Lower leg skin (tissue), 4 donors: ENCODE measurements around the gene PLCXD1. TPM values are rescaled to one million over a fixed set of nuclear protein-coding genes. Genes with fewer than 3 reads are reported as not detected.
"Not testable (repeated sequence)": the region's sequence is repeated elsewhere in the genome, so short reads cannot be mapped to it uniquely, and the experiment has no call there.

ENCODE experiments used
- DNase-seq, 2 donors: peaks; one replicate each; pipeline ENCODE4 v3.0.0-alpha.2; 2019; ENCODE audit warnings: low spot score in 2 of 2
- H3K4me3 ChIP-seq: fragments of 200-600 bp; sonication (generic); 2 replicates; pipeline ENCODE4 v1.5.1; 2017; ENCODE audit warnings: mild to moderate bottlenecking, low read depth; ENCODE audit not compliant: poor library complexity, severe bottlenecking
- POLR2A ChIP-seq, 2 donors: fragments of 450-650 bp; IDR thresholded peaks; one replicate each; pipeline ENCODE4 v1.6.1; 2016 to 2017; ENCODE audit warnings: antibody characterized with exemption in 2 of 2, mild to moderate bottlenecking in 1 of 2, moderate library complexity in 1 of 2
- WGBS, 2 donors: methylation state at CpG; one replicate each; pipeline ENCODE4 v1.1.5; 2018; 5-methylcytosine and 5-hydroxymethylcytosine counted together
- intact Hi-C: fragments of 100-400 bp; cut with DNase I; formaldehyde crosslinking; loops from one replicate; pipeline ENCODE4 v1.15.0; 2023; ENCODE audit warnings: low total_unique reads
- total RNA-seq, 4 donors: library from RNA; depleted of rRNA; stranded (reverse); fragments of >200 nt; gene quantifications; one replicate each; pipeline ENCODE4 v1.1.0, GENCODE V29; 2016
- TF ChIP-seq, protein P1 (sequence below), 3 donors: fragments of 450-650 bp; IDR thresholded peaks; one replicate each; pipeline ENCODE4 v1.5.1; 2016; ENCODE audit warnings: antibody characterized with exemption in 3 of 3, mild to moderate bottlenecking in 3 of 3, moderate library complexity in 2 of 3

PLCXD1 gene
- total RNA-seq, 4 donors from 2014 or later = 64.1 to 111 (median 71.9) TPM

DNA sequence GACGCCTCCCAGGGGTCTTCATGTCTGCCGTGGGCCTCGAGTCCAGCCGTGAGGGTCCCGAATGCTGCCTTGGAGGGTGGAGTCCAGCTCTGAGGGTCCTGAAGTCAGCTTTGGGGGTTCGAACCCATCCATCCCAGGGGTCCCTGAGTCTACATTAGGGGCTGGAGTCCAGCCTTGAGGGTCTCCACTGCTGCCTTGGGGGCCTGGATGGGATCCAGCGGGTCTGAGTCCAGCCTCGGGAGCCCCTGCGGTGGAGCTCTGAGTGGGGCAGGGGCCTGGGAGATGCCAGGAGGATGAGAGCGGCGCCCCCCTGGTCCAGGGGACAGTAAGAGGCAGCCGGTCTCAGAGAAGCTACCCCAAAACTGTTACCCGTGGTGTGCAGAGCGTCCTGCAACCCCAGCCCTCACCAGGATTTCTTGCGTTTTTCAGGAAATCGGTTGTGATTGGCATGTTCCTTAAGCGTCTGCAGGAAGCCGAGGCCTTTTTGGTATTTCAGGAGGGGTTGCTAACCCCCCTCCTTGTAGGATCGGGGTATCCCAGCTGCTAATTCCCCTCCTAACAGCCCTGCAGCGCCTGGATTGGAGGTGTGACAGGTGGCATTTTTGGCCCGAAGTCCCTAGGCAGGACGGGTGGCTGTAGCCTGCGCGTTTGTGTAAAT is 39.1 kb downstream of the PLCXD1 start:
- H3K4me3 ChIP-seq = peak overlapping the region; percentile 92
- intact Hi-C loops = no loop called here
- DNase-seq = peak in 1 of 2 donors; percentile 89
- 5 to 7% methylated on average over 19 to 22 of the region's 24 CpGs for WGBS, 2 donors
- no peak for TF ChIP-seq POLR2A (IDR thresholded peaks at IDR 0.05)
- TF ChIP-seq, protein P1, sequence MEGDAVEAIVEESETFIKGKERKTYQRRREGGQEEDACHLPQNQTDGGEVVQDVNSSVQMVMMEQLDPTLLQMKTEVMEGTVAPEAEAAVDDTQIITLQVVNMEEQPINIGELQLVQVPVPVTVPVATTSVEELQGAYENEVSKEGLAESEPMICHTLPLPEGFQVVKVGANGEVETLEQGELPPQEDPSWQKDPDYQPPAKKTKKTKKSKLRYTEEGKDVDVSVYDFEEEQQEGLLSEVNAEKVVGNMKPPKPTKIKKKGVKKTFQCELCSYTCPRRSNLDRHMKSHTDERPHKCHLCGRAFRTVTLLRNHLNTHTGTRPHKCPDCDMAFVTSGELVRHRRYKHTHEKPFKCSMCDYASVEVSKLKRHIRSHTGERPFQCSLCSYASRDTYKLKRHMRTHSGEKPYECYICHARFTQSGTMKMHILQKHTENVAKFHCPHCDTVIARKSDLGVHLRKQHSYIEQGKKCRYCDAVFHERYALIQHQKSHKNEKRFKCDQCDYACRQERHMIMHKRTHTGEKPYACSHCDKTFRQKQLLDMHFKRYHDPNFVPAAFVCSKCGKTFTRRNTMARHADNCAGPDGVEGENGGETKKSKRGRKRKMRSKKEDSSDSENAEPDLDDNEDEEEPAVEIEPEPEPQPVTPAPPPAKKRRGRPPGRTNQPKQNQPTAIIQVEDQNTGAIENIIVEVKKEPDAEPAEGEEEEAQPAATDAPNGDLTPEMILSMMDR (IDR thresholded peaks at IDR 0.05) = no peak

GRCh38 chrX:323721-324628 is 42.8 kb downstream of the PLCXD1 start:
- 41 to 67% methylated on average over 35 to 36 of the region's 38 CpGs for WGBS, 2 donors
- no peak overlapping the region for H3K4me3 ChIP-seq
- intact Hi-C loops = no loop called here
- TF ChIP-seq, protein P1 (IDR thresholded peaks at IDR 0.05) = no peak
- TF ChIP-seq POLR2A (IDR thresholded peaks at IDR 0.05) = no peak
- no peak for DNase-seq

GRCh38 chrX:324664-325063 is 43.5 kb downstream of the PLCXD1 start:
- 72 to 82% methylated on average over 14 of the region's 14 CpGs for WGBS, 2 donors
- intact Hi-C loops, H3K4me3 ChIP-seq, DNase-seq: not testable (repeated sequence)

DNA sequence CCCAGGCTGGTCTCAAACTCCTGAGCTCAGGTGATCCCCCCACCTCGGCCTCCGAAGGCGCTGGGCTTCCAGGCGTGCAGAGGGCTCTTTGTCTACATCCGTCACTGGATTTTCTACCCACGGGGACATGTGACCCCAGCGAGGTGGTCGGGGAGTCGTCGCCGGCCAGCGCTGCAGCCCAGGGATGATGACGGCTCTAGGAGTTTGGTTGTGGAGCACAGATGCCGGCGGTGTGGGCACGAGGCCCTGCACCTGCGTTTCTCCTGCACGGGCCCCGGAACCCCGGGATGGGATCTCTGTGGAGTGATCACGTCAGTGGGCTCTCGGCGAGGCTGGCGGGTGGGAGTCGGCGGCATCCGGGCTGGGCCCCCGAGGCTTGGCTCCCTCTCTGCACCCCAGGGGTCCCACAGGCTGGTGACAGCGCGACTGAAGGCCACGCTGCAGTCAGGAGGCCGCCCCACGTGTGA is 46.5 kb downstream of the PLCXD1 start:
- DNase-seq = no peak
- intact Hi-C loops = no loop called here
- H3K4me3 ChIP-seq = no peak overlapping the region
- WGBS, 2 donors = 85 to 86% methylated on average over 22 to 30 of the region's 33 CpGs
- TF ChIP-seq, protein P1 (IDR thresholded peaks at IDR 0.05) = no peak
- TF ChIP-seq POLR2A (IDR thresholded peaks at IDR 0.05) = no peak

DNA sequence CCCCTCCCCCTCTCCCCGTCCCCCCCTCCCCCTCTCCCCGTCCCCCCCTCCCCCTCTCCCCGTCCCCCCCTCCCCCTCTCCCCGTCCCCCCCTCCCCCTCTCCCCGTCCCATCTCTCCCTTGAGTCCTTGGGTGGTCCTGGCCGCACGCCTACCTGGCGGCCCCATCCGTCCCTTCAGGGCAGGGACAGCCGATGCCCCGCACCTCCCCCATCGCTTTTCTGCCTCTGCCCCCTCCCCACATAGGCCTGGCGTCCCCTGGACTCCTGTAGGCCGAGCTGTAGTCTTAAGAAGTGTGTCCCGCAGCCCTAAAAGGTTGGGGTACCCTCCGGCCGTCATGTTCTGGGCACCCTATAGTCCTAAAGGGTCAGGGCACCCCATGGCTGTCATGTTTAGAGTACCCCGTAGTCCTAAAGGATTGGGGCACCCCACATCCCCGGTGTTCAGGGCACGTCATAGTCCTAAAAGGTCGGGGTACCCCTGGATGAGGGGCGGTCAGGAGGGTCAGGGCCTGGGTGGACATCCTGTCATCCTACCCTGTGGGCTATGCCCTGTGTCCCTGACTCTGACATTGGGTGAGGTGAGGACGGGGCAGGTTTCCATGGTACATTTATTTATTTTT is 48.2 kb downstream of the PLCXD1 start:
- no peak for TF ChIP-seq POLR2A (IDR thresholded peaks at IDR 0.05)
- TF ChIP-seq, protein P1 (IDR thresholded peaks at IDR 0.05) = no peak
- intact Hi-C loops = no loop called here
- 75 to 89% methylated on average over 12 to 18 of the region's 23 CpGs for WGBS, 2 donors
- no peak overlapping the region for H3K4me3 ChIP-seq
- no peak for DNase-seq

- intact Hi-C loops, H3K4me3 ChIP-seq, DNase-seq: not testable (repeated sequence)
- 76 to 82% methylated on average over 24 to 29 of the region's 29 CpGs for WGBS, 2 donors
Observed at GRCh38 chrX:330141-330725, 49.1 kb downstream of the PLCXD1 start.
